ENCODE measurements around the gene GRK2.
"Not testable (repeated sequence)": the region's sequence is repeated elsewhere in the genome, so short reads cannot be mapped to it uniquely, and the experiment has no call there.

The GRK2 gene

DNA sequence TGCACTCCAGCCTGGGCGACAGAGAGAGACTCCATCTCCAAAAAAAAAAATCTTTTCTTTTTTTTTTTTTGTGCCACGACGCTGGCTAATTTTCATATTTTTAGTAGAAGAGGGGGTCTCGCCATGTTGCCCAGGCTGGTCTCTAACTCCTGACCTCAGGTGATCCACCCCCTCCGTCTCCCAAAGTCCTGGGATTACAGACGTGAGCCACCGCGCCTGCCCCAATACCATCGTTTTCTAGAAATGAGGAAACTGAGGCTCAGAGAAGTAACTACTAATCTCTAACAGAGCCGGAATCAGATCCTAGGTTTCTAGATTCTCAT is 50.6 kb downstream of the GRK2 start:
- DNase-seq, result no peak

- peak; percentile 97 for DNase-seq
Measured at GRCh38 chr11:67317205-67317887, 51.1 kb downstream of the GRK2 start.

DNA sequence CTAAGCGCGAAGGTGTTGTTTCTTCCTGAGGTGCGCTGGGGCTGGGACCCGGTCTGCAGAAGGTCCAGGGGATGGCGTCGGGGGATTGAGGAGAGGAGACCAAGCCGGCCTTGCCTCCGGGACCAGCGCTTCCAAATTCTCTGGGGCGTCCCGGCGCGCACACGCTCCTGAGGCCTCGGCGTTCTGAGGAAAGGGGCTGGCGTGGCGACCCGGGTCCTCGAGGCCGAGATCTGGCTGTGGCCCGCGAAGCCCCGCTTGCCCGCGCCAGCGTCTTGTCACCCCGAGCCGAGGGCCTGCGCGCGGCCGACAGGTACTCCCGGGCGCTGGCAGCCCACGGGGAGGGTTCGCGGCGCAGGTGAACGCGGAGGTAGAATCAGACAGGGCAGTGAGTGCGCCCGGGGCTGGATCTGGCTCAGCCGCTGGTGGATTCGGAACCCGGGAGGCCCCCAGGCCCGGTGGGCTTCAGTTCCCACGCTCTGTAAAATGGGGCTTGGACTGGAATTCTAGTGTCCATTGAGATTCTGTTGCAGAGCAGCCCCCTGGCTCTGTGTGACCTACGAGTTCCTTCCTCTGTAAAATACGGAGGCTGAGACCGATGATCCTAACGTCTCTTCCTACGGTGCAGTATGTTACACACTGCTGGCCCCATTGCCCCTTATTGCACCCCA is 51.7 kb downstream of the GRK2 start:
- DNase-seq, result no peak

GRCh38 chr11:67318876-67319275 is 52.6 kb downstream of the GRK2 start:
- not testable (repeated sequence) for DNase-seq

DNA sequence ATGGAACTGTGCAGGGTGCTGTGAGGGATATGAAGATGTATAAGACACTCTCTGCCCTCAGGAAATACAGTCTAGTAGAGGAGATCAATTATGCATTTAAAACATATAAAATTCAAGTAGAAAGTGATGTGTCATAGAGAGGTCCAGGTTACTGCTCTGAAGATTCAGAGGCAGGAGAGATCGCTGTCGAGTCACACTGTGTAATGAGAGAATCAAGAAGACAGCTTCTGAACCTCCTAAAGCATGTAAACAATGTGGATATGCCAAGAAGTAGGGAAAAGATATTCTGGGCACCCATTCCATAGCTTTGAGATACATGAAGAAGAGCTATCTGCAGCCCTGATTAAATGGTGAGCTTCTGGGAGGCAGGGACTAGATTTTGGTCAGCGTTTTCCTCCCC is 53.7 kb downstream of the GRK2 start:
- DNase-seq, result no peak

GRCh38 chr11:67320691-67321090 is 54.4 kb downstream of the GRK2 start:
- DNase-seq, result no peak

- no peak for DNase-seq
Measured at GRCh38 chr11:67321313-67321871, 55.1 kb downstream of the GRK2 start.

DNA sequence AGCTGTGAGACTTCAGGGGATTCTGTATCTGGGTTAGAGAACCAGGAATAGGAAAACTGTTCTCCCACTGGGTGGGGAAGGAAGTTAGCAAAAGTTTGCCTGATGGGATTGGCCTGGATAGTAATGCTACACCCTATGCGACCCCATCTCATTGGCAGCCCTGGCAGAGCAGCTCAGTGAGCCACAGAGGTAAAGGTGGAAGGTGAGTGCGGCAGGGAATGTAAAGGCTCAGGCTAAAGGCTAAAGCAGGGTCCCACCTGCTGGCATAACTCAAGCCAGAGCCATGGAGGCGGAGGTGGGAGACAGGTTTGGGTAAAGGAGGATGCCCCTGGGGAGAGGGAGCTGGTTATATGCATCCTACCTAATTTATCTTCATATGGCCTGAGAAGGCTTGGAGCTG is 55.8 kb downstream of the GRK2 start:
- no peak for DNase-seq

- no peak for DNase-seq
Measured at GRCh38 chr11:67323526-67323925, 57.3 kb downstream of the GRK2 start.

DNA sequence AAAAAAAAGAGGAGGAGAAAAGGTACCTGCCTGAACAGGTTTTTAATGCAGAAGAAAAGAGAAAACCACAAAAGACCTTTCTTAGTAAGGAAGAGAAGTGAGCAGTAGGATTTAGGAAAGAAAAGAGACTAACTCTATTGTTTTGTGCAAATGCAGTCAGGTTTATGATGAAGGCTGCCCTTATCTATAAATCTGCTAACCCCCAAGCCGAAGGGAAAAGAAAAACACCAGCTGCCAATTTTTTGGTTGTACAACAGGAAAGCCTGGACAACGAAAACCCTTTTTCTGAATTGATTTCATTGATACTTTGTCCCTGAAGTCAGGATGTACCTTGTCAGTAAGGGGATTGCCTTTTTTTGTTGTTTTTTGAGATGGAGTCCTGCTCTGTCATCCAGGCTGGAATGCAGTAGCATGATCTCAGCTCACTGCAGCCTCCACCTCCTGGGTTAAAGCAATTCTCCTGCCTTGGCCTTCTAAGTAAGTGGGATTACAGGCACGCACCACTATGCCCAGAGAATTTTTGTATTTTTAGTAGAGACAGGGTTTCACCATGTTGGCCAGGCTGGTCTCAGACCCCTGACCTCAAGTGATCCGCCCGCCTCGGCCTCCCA is 65.9 kb downstream of the GRK2 start:
- DNase-seq, result no peak

All from activated effector memory CD4-positive, alpha-beta T cell treated with Interleukin-2 at 50 U/mL for 16 hours (primary cell).